HG02981 (cell line): ENCODE results near the gene THAP12.
"Not testable (repeated sequence)": the region's sequence is repeated elsewhere in the genome, so short reads cannot be mapped to it uniquely, and the experiment has no call there.

Source experiments
- ATAC-seq: cut with Tn5 transposase; IDR thresholded peaks from one replicate; pipeline ENCODE4 v1.9.1; 2021; ENCODE audit warnings: mild to moderate bottlenecking, moderate library complexity; ENCODE audit not compliant: unreplicated experiment

The THAP12 gene

DNA sequence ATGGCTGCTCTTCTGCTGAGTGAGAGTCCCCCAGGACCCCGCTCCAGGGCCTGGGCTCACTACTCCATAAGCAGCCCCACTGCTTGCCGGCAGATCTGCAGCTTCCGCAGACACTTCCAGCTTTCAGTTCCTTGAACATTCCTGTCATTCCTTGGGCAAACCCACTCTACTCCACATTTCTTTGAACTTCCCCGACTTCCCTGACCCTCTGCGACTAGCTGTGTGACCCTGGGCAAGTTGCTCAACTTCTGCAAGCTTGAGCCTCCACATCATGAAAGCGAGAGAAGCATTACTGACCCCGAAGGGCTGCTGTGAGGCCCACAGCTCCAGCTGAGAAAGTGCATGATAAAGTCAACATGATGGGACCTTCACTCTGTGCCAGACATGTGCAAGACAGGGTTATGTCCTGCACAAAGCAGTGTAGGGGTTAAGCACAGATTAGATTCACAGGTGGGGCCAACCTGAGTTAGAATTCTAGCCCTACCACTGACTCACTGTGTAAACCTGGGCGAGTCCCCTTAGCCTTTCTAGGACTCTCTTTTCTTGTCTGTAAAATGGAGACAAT is 51.8 kb downstream of the THAP12 start:
- no peak for ATAC-seq

DNA sequence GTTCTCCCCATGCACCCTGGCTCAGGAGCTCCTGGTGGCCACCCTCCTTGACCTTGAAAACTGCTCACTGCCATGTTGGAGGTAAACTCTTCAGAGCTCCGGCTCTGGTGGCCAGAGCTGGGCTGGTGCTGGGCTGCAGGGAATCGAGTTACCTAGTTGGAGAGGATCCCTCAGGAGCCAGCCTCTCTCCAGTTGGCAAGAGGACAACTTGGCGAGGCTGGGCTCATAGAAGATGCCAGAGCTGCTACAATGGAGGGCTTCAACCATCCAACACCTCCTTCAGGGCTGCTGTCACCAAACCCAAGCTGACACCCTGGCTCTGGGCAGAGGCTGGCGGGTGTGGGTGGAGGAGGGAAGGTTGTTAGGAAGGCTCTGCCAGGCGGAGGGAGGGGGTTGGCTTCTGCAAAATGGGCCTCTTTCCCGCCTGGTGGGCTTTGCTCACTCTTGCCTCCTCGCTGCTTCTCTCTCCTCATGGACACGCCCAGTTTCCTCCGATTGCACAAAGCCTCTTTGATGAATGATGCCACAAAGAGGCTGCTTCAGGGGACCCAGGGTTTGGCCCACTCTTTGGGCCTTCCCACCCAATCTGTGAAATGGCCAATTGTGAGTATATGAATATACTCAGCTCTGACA is 53.1 kb downstream of the THAP12 start:
- ATAC-seq = no peak

- ATAC-seq = no peak
Observed at GRCh38 chr11:76327202-76327601, 53.7 kb downstream of the THAP12 start.

DNA sequence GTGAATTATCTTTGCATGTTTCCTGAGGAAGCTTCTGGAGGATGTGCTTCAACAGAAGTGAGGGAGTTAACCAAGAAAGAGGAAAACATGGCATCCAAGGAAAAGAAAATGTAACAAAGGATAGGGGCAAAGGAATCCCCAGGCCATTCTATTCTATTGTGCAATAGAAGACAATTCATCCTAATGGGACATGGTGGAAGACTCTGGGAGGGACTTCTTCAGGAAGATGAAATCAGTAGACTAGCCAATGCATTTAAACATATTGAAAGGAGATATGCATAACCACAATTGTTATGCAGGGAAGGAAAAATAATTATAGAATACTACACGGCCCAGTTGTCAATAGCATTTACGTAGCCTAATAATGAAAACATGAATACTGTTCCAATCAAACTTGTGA is 55.7 kb downstream of the THAP12 start:
- ATAC-seq = no peak

- no peak for ATAC-seq
Observed at GRCh38 chr11:76323804-76324203, 57.1 kb downstream of the THAP12 start.

GRCh38 chr11:76323375-76323774 is 57.6 kb downstream of the THAP12 start:
- not testable (repeated sequence) for ATAC-seq

DNA sequence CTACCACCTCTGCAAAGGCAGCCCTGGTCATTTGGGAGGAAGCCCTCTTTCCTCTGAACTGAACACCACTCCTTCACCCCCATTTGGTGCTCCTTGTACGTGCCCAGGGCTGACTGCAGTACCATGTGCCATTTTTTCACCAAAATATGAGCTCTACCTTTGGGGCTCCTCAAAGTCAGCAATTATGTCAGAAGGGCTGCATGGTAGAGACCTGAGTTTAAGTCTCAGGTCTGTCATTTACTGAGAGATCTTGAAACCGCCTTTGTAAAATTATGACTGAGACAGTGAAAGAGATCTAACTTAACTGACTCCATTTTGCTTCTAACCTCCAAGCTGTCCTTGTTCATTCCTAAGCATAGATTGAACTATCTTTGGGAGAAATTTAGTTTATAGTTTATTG is 58.0 kb downstream of the THAP12 start:
- no peak for ATAC-seq

DNA sequence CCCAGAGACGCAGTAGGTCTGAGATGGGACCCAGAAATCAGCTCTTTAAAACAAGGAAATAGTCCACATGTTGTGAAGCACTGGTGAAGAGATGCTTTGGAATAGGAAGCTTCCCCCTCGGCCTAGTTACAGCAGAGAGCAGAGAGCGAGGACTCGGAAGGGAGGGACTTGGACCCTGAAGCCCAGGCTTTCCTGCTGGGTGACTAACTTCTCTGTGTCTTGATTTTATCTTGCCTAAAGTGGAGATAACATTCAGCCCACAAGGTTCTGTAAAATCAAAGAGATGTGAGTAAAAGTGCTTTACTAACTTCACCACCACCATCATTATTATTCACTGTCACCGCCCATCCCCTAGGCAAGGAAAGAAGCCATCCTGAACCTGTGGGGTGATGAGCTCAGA is 58.4 kb downstream of the THAP12 start:
- ATAC-seq = no peak

DNA sequence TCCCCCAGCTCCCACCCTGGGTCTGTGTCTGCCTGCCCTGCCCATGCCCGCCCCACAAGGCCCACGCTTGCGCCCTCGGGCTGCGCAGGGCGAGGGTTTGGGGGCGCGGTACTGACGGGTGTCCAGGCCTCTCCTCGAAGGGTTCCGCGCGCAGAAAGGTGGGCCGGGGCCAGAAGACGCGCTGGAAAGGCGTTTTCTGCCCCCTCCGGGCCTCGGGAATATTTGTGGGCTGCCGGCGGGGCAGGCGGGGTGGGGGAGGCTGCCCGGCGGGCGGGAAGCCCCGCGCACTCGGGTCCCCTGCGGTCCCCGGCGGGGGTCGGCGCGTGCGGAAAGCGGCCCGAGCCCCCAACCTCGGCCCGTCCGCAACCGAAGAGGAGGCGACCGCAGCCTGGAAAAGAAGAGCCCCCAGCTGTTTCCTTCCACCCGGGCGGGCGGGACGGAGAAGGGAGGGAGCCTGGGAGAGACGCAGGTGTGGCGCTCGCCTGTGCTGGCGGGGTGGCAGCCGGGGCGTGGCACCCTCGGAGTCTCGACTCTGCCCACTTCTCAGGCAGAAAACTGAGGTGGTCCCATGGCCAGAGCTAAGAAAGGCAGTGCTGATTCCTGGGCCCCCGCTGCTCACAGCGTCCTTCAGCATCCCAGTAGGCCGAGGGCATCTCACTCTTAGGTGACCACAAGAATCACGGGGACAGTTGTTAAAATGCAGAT is 59.0 kb downstream of the THAP12 start:
- ATAC-seq = no peak

- ATAC-seq = no peak
Observed at GRCh38 chr11:76321340-76321739, 59.6 kb downstream of the THAP12 start.

GRCh38 chr11:76320929-76321328 is 60.0 kb downstream of the THAP12 start:
- ATAC-seq = no peak

- not testable (repeated sequence) for ATAC-seq
Observed at GRCh38 chr11:76319798-76320197, 61.1 kb downstream of the THAP12 start.

GRCh38 chr11:76318744-76319384 is 62.1 kb downstream of the THAP12 start:
- ATAC-seq = peak; percentile 91

GRCh38 chr11:76317296-76317695 is 63.6 kb downstream of the THAP12 start:
- ATAC-seq = no peak

- no peak for ATAC-seq
Observed at GRCh38 chr11:76316726-76317125, 64.2 kb downstream of the THAP12 start.

DNA sequence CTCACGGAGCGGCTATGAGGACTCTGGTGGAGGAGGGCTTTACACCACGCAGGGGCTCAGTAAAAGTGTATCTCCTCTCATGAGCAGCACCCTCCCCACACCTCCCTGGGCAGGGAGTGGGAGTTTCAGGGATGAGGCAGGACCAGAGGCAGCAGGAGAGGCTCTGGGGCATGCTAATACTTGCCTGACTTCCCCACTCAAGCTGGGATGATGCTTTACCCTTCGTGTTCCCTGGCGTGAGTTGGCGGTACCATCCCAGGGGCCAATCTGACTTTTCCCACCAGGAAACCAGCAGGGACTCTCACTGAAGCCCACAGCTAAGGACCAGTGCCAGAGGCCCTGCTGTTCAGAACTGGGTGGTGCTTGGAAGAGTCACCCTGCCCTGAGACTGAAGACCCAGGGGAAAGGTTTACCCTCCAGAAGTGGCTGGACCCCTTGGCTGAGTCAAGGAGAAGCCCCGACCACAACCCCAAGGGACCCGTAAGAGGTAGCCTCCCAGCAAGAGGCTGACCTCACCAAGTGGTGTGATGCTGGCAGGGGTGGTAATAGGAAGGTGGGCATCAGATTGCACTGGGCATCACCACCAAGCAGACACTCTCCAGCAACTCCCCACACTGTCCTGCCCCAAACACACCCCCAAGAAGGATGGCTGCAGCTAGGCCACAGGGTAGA is 65.6 kb downstream of the THAP12 start:
- ATAC-seq = no peak

DNA sequence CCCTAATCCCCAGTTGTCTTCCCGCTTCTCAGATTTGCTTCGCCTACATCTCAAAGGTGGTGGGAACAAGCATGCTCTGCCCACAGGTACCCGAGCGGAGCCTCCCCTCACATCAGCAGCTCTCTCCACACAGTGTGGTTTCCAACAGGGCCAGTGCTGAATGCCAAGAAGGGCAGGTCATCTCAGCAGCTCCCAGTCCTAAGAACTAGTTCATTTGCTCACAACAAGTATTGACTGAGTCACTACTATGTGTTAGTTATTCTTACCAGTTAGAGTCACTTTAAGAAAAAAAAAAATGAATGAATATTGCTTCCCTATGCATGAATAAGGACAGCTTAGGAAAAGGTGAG is 66.2 kb downstream of the THAP12 start:
- no peak for ATAC-seq

DNA sequence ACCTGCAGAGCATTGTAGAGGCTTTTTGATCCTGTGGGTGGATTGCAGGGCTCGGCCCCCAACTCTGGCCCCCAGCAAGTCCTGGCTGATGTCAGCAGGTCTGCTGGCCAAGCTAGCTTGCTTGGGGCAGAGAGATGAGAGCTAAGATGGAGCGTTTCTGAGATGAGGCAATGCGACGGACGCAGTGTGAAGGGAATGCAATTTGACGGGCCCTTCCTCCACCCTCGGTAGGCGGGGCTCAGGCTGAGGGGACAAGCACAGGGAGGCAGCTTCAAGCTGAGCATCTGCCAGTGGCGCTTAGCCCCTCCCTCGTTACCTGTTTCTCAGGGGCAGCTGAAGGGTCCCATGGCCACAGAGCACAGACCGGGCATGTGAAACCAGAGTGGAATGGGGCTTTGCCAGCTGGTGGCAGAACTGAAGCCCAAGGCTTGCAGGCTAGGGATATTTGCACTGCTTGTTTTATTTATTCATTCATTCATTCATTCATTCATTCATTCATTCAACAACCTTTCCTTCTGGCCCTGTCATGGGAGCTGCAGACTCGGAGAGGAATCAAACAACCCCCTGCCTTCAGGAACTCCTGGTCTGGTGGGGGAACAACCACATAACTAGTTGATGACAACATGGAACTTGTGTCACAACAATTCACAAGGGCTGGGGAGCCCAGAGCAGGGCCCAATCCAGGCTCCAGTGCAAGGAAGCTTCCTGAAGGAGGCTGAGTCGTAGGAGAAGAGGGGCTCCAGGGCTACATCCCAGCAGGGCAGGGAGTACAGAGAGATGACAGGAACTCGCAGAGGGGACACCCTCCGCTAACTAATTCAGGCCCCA is 66.8 kb downstream of the THAP12 start:
- ATAC-seq = no peak

- no peak for ATAC-seq
Observed at GRCh38 chr11:76313271-76313670, 67.7 kb downstream of the THAP12 start.

- no peak for ATAC-seq
Observed at GRCh38 chr11:76310832-76311595, 69.9 kb downstream of the THAP12 start.
